ENCODE results near the gene DCLK2. TPM values are rescaled to one million over a fixed set of nuclear protein-coding genes. Genes with fewer than 3 reads are reported as not detected.

DCLK2 gene
- total and polyA plus RNA-seq, 2 donors (not counting 1 experiment from before 2014, with no cell fraction given) = 0.91 to 3.3 TPM

DNA sequence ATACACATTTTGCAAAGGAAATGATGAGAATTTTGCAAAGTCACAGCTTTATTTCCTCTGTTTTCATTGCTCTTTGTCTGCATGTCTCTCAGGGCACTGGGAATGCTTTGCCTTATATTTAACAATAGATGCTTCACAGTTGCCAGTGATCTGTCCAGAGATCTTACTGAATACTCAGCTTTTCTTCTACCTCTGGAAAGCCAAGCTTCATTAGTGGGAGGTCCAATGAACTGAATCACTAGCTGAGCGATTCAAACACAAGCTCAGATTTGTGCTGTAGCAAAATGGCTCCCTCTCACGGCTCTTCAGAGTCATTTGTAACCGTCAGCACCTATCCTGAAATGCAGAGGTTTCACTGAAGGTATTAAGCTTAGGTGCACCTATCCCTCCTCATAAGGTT, 138.9 kb downstream of the DCLK2 start:
- Histone ChIP-seq H3K4me3 (ENCODE audit: control extremely low read depth in 1 of 5, extremely low read depth in 1 of 5, insufficient read depth in 1 of 5, low read depth in 2 of 5, low read length in 4 of 5) (no peak overlapping the region), H3K4me1 (ENCODE audit: control insufficient read depth in 2 of 2, insufficient read depth in 2 of 2, low read length in 2 of 2) (peaks cover 0 to 6% of the 10 kb centered on the region in 2 donors), H3K4me2 (replicated peaks; ENCODE audit: low read depth, low read length, poor library complexity, severe bottlenecking) (no peak overlapping the region), H3K27me3 (replicated peaks in 1 of 4; ENCODE audit: control extremely low read depth in 1 of 4, control insufficient read depth in 3 of 4, insufficient read depth in 4 of 4, low read length in 3 of 4) (no peaks in the 10 kb centered on the region), H3K79me2 (ENCODE audit: control insufficient read depth, insufficient read depth, low read length) (no peaks in the 10 kb centered on the region), H2AFZ (ENCODE audit: insufficient read depth, low read depth, low read length, poor library complexity, severe bottlenecking) (no peak overlapping the region), H4K20me1 (ENCODE audit: control insufficient read depth, insufficient read depth, low read length, poor library complexity, severe bottlenecking) (no peaks in the 10 kb centered on the region), H3K27ac (ENCODE audit: low read length in 2 of 2) (no peak overlapping the region), H3K9ac (ENCODE audit: low read length) (no peak overlapping the region), H3K36me3 (replicated peaks in 1 of 2; ENCODE audit: control extremely low read depth in 1 of 2, control insufficient read depth in 1 of 2, extremely low read depth in 1 of 2, insufficient read depth in 2 of 2, low read length in 1 of 2) (no peaks in the 10 kb centered on the region), H3K9me3 (ENCODE audit: control extremely low read depth in 1 of 3, control insufficient read depth in 2 of 3, insufficient read depth in 1 of 3, low read length in 2 of 3) (no peaks in the 10 kb centered on the region)
- intact Hi-C loops (cut with micrococcal nuclease) = no loop called here
- Mint-ChIP-seq H3K9me3 (ENCODE audit: insufficient read depth) (no peaks in the 10 kb centered on the region), H3K27ac (no peak overlapping the region), H3K4me3 (no peak overlapping the region), H3K4me1 (peaks cover 5% of the 10 kb centered on the region), H3K27me3 (no peaks in the 10 kb centered on the region)
- no peak for DNase-seq
- ATAC-seq (ENCODE audit: low read depth) = no peak
- WGBS (ENCODE audit: insufficient coverage) = 80% methylated on average over 1 of the region's 3 CpGs
- POLR2A ChIA-PET = no interaction called here
- CTCF ChIA-PET = interaction anchor here (1.4 to 2.0 kb wide), 2 partner anchors 8 to 207 kb away, joined by 9 to 10 read pairs; no protein-coding TSS in a partner anchor
- no peak for TF ChIP-seq EZH2 (IDR thresholded peaks at IDR 0.05; ENCODE audit: borderline replicate concordance, insufficient read depth, low read depth, low read length, poor library complexity, severe bottlenecking)
- TF ChIP-seq, protein P1, sequence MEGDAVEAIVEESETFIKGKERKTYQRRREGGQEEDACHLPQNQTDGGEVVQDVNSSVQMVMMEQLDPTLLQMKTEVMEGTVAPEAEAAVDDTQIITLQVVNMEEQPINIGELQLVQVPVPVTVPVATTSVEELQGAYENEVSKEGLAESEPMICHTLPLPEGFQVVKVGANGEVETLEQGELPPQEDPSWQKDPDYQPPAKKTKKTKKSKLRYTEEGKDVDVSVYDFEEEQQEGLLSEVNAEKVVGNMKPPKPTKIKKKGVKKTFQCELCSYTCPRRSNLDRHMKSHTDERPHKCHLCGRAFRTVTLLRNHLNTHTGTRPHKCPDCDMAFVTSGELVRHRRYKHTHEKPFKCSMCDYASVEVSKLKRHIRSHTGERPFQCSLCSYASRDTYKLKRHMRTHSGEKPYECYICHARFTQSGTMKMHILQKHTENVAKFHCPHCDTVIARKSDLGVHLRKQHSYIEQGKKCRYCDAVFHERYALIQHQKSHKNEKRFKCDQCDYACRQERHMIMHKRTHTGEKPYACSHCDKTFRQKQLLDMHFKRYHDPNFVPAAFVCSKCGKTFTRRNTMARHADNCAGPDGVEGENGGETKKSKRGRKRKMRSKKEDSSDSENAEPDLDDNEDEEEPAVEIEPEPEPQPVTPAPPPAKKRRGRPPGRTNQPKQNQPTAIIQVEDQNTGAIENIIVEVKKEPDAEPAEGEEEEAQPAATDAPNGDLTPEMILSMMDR (IDR thresholded peaks at IDR 0.05) = no peak

DNA sequence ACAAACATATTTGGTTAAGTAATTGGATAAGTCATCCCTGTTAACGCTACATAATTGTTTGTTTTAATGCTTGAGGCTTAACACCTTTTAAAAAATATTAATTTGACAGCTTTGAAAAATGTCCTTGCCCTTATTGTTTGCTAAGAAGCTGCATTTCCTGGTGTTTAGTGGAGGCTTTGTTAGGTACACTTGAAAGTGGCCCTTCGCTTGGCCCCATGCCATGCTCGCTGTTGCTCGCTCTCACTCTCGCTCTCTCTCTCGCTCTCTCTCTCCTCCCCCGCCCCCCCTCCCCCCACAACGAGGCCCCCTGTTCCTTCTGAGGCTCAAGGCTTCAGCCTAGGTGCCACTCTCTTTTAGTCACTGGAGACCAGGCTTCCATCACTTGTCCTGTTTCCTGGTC, 139.6 kb downstream of the DCLK2 start:
- no peak for TF ChIP-seq EZH2 (IDR thresholded peaks at IDR 0.05; ENCODE audit: borderline replicate concordance, insufficient read depth, low read depth, low read length, poor library complexity, severe bottlenecking)
- TF ChIP-seq, protein P1 (IDR thresholded peaks at IDR 0.05) = no peak
- Histone ChIP-seq H3K9ac (ENCODE audit: low read length) (no peak overlapping the region), H4K20me1 (ENCODE audit: control insufficient read depth, insufficient read depth, low read length, poor library complexity, severe bottlenecking) (no peaks in the 10 kb centered on the region), H2AFZ (ENCODE audit: insufficient read depth, low read depth, low read length, poor library complexity, severe bottlenecking) (no peak overlapping the region), H3K4me1 (ENCODE audit: control insufficient read depth in 2 of 2, insufficient read depth in 2 of 2, low read length in 2 of 2) (peaks cover 0 to 4% of the 10 kb centered on the region in 2 donors), H3K4me3 (ENCODE audit: control extremely low read depth in 1 of 5, extremely low read depth in 1 of 5, insufficient read depth in 1 of 5, low read depth in 2 of 5, low read length in 4 of 5) (no peak overlapping the region), H3K36me3 (replicated peaks in 1 of 2; ENCODE audit: control extremely low read depth in 1 of 2, control insufficient read depth in 1 of 2, extremely low read depth in 1 of 2, insufficient read depth in 2 of 2, low read length in 1 of 2) (no peaks in the 10 kb centered on the region), H3K27ac (ENCODE audit: low read length in 2 of 2) (no peak overlapping the region), H3K4me2 (replicated peaks; ENCODE audit: low read depth, low read length, poor library complexity, severe bottlenecking) (no peak overlapping the region), H3K79me2 (ENCODE audit: control insufficient read depth, insufficient read depth, low read length) (no peaks in the 10 kb centered on the region), H3K9me3 (ENCODE audit: control extremely low read depth in 1 of 3, control insufficient read depth in 2 of 3, insufficient read depth in 1 of 3, low read length in 2 of 3) (no peaks in the 10 kb centered on the region), H3K27me3 (replicated peaks in 1 of 4; ENCODE audit: control extremely low read depth in 1 of 4, control insufficient read depth in 3 of 4, insufficient read depth in 4 of 4, low read length in 3 of 4) (no peaks in the 10 kb centered on the region)
- intact Hi-C loops (cut with micrococcal nuclease) = no loop called here
- Mint-ChIP-seq H3K27ac (no peak overlapping the region), H3K27me3 (no peaks in the 10 kb centered on the region), H3K4me3 (no peak overlapping the region), H3K4me1 (peaks cover 3% of the 10 kb centered on the region), H3K9me3 (ENCODE audit: insufficient read depth) (no peaks in the 10 kb centered on the region)
- POLR2A ChIA-PET = no interaction called here
- no peak for ATAC-seq (ENCODE audit: low read depth)
- DNase-seq = no peak
- no CpG with 5 or more reads among the region's 8 CpGs for WGBS (ENCODE audit: insufficient coverage)
- CTCF ChIA-PET = interaction anchor here (0.6 to 2.0 kb wide), 3 partner anchors 9 to 241 kb away, joined by 3 to 10 read pairs (median 9); no protein-coding TSS in a partner anchor
